ENCODE data around the gene ANXA2R. TPM values are rescaled to one million over a fixed set of nuclear protein-coding genes. Genes with fewer than 3 reads are reported as not detected.

ANXA2R gene
- total and polyA plus RNA-seq, 2 of the 13 experiments (the other 11 are each of a cell fraction or from before 2014, with no cell fraction given), result 0.95 to 1.3 TPM

- no peaks in the 10 kb centered on the region for H4K20me1 ChIP-seq (ENCODE audit: insufficient read depth, low read length)
- peak overlapping the region; percentile 72 to 82 (median 77) for H3K4me3 ChIP-seq (replicated peaks in 1 of 3; ENCODE audit: insufficient read depth in 1 of 3, low read depth in 2 of 3, low read length in 3 of 3)
- no peaks in the 10 kb centered on the region for H3K79me2 ChIP-seq (ENCODE audit: insufficient read depth, low read length)
- peak overlapping the region; percentile 82 for H3K27ac ChIP-seq (ENCODE audit: extremely low read length, insufficient read depth, low read length)
- FAIRE-seq, result no peak
- H3K4me2 ChIP-seq (ENCODE audit: low read depth, low read length), result peak overlapping the region; percentile 91
- intact Hi-C loops (cut with micrococcal nuclease; ENCODE audit: unreplicated experiment) (loop anchor here (2.0 kb wide), 3 partner anchors 30 to 64 kb away; no protein-coding TSS in a partner anchor), in situ Hi-C loops (cut with HindIII; ENCODE audit: extremely low pct_ligation_motif_present, low pct_unique_long_range_greater_than_20kb) (no loop called here)
- no peaks in the 10 kb centered on the region for H3K36me3 ChIP-seq (replicated peaks in 1 of 2; ENCODE audit: control insufficient read depth in 1 of 2, insufficient read depth in 2 of 2, low read length in 2 of 2)
- WGBS (ENCODE audit: low lambda C conversion rate), result under 1% methylated on average over 18 of the region's 18 CpGs
- POLR2A ChIA-PET, result interaction anchor here (0.8 to 3.2 kb wide), 15 partner anchors 9 to 272 kb away, joined by 3 to 39 read pairs (median 6); partner anchors contain the start of genes HMGCS1, SELENOP and ZNF131
- peak overlapping the region; percentile 76 for H2AFZ ChIP-seq (ENCODE audit: low read length)
- H3K4me1 ChIP-seq (ENCODE audit: insufficient read depth, low read length), result peaks cover 17% of the 10 kb centered on the region
- peak overlapping the region; percentile 74 for H3K9ac ChIP-seq (ENCODE audit: insufficient read depth, low read depth, low read length)
- DNase-seq (ENCODE audit: low spot score), result no peak
- no peaks in the 10 kb centered on the region for H3K9me3 ChIP-seq (ENCODE audit: low read length)
- ATAC-seq, result no peak
- BruUV-seq (replicated peaks), result TSS peak; percentile 47
- H3K27me3 ChIP-seq (ENCODE audit: control insufficient read depth in 1 of 2, insufficient read depth in 2 of 2, low read length in 2 of 2), result no peaks in the 10 kb centered on the region; a peak in 1 of 5 replicates
- CTCF ChIA-PET (ENCODE audit: low intra/inter-chr PET ratio, low total read pairs), result interaction anchor here (0.6 to 4.9 kb wide), 7 partner anchors 17 to 132 kb away, joined by 3 to 29 read pairs (median 10); no protein-coding TSS in a partner anchor
- TF ChIP-seq TSC22D2 (CRISPR knock-in tag; IDR thresholded peaks at IDR 0.05; ENCODE audit: borderline replicate concordance), result no peak
- no peak for TF ChIP-seq ZNF20 (CRISPR knock-in tag; IDR thresholded peaks at IDR 0.05)
- TF ChIP-seq ZNF646 (CRISPR knock-in tag; IDR thresholded peaks at IDR 0.05), result no peak
- TF ChIP-seq ZSCAN9 (CRISPR knock-in tag; IDR thresholded peaks at IDR 0.05; ENCODE audit: borderline replicate concordance), result 0 out of 2 replicates have a peak, but pooled peaks have one; percentile 19
- TF ChIP-seq ZNF816 (CRISPR knock-in tag; IDR thresholded peaks at IDR 0.05; ENCODE audit: borderline replicate concordance), result 0 out of 2 replicates have a peak, but pooled peaks have one; percentile 42
- no peak for TF ChIP-seq PREB (CRISPR knock-in tag; IDR thresholded peaks at IDR 0.05)
- no peak for TF ChIP-seq ZNF180 (CRISPR knock-in tag; IDR thresholded peaks at IDR 0.05; ENCODE audit: borderline replicate concordance, low read depth)
- no peak for TF ChIP-seq ZNF501 (CRISPR knock-in tag; IDR thresholded peaks at IDR 0.05)
- no peak for TF ChIP-seq ATF5 (CRISPR knock-in tag; IDR thresholded peaks at IDR 0.05; ENCODE audit: low read depth)
- peak; percentile 81 for TF ChIP-seq CHD2 (IDR thresholded peaks at IDR 0.05; ENCODE audit: low read depth, low read length)
- TF ChIP-seq MAFG (CRISPR knock-in tag; IDR thresholded peaks at IDR 0.05), result no peak
- TF ChIP-seq PPARG (CRISPR knock-in tag; conservative IDR thresholded peaks at IDR 0.05), result 0 out of 2 replicates have a peak, but pooled peaks have one; percentile 2
- no peak for TF ChIP-seq PHF8 (CRISPR knock-in tag; IDR thresholded peaks at IDR 0.05)
- TF ChIP-seq ZNF580 (CRISPR knock-in tag; IDR thresholded peaks at IDR 0.05; ENCODE audit: borderline replicate concordance, low read depth), result no peak
- no peak for TF ChIP-seq MXD1 (CRISPR knock-in tag; IDR thresholded peaks at IDR 0.05)
Observed at GRCh38 chr5:43041110-43041668, 1.1 kb upstream of the ANXA2R start.
